C4-2B (cell line): ENCODE measurements around the gene NDUFAF3.

Experiments used
- CTCF ChIP-seq: fragments of 450-650 bp; conservative IDR thresholded peaks from 2 replicates; pipeline ENCODE4 v1.5.1; 2017; ENCODE audit warnings: mild to moderate bottlenecking
- ZFX ChIP-seq: fragments of 450-650 bp; IDR thresholded peaks from 2 replicates; pipeline ENCODE4 v1.6.1; 2017

- TF ChIP-seq CTCF (peak; percentile 46), ZFX (peak; percentile 92)
Measured at GRCh38 chr3:48989796-48990635, 31.9 kb upstream of the NDUFAF3 start, which contains the start of gene P4HTM.
